Activated naive CD8-positive, alpha-beta T cell treated with anti-CD3 and anti-CD28 coated beads for 36 hours (primary cell): ENCODE results near the gene PICK1. TPM values are rescaled to one million over a fixed set of nuclear protein-coding genes. Genes with fewer than 3 reads are reported as not detected.

Experiments used
- DNase-seq: peaks from one replicate; pipeline ENCODE4 v3.0.0; 2021
- H3K27ac Mint-ChIP-seq: one replicate; pipeline ENCODE4 v1.8.0; 2022; ENCODE audit warnings: mild to moderate bottlenecking, moderate library complexity, mixed read lengths
- H3K27me3 Mint-ChIP-seq: one replicate; pipeline ENCODE4 v1.8.0; 2022; ENCODE audit warnings: mild to moderate bottlenecking, mixed read lengths
- H3K36me3 Mint-ChIP-seq: one replicate; pipeline ENCODE4 v1.8.0; 2021; ENCODE audit warnings: mild to moderate bottlenecking, mixed read lengths
- H3K4me1 Mint-ChIP-seq: one replicate; pipeline ENCODE4 v1.8.0; 2021; ENCODE audit warnings: mixed read lengths
- H3K4me3 Mint-ChIP-seq: one replicate; pipeline ENCODE4 v1.8.0; 2022; ENCODE audit warnings: mild to moderate bottlenecking, moderate library complexity, mixed read lengths
- H3K9me3 Mint-ChIP-seq: one replicate; pipeline ENCODE4 v1.8.0; 2022; ENCODE audit warnings: mixed read lengths
- total RNA-seq, 2 experiments: library from RNA; stranded (reverse); gene quantifications; one replicate each; pipeline ENCODE4 v1.2.3, GENCODE V29; 2021

Gene PICK1
- total RNA-seq, 2 experiments from 2014 or later: 19.3 TPM

DNA sequence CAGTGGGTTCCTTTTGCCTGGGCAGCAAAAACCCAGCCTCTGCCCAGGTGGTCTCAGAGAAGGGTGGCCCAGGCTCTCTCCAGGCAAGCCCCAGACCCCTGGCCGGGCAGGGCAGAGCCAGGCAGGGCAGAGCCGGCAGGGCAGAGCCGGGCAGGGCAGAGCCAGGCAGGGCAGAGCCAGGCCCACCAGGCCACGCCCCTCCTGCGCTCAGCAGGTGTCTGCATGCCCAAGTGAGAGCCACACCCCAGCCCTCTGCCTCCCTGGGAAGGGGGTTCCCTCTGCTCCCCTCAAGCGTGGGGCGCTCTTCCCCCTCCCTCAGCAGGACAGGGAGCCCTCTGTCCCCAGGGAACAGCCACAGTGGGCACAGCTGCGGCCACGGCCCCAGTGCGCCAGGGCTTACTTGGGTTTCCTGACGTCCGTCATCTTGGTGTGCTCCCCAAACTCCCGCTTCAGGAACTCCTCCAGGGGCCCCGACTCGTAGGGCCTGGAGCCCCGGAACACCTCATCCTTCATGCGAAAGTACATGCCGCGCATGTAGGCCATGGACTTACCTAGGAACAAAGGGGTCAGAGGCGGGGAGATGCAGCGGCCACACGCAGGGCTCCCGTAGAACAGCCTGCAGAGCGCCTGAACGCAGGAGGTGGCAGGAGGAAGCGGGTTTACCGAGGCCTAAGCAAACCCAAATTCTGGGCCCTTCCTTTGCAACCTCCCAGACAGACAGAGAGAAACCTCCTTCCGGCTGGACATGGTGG lies 63.3 kb downstream of the PICK1 start:
- H3K36me3 Mint-ChIP-seq: peaks cover 1% of the 10 kb centered on the region
- no peaks in the 10 kb centered on the region for H3K9me3 Mint-ChIP-seq
- no peak overlapping the region for H3K4me3 Mint-ChIP-seq
- H3K4me1 Mint-ChIP-seq: no peaks in the 10 kb centered on the region
- no peaks in the 10 kb centered on the region for H3K27me3 Mint-ChIP-seq
- H3K27ac Mint-ChIP-seq: no peak overlapping the region
- no peak for DNase-seq

DNA sequence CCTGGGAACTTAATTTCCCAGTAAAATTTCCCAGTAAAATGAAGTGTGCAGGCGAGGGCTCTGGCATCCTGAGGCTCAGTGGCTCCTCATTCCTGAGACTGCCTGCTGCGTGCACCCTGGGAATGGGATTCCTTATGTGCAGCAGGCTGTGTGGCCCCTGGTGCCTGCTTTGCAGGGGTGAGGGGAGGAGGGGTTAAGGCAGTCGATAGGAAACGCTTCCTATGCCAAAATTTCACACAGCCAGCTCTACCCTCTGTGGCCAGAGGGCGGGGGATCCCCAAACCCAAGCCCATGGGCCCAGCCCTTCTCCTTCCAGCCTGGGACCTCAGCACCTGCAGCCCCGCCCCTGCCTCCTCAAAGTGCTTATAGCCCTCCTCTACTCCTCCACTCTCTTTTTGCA lies 65.4 kb downstream of the PICK1 start:
- H3K27me3 Mint-ChIP-seq: no peaks in the 10 kb centered on the region
- H3K4me1 Mint-ChIP-seq: no peaks in the 10 kb centered on the region
- H3K27ac Mint-ChIP-seq: no peak overlapping the region
- no peaks in the 10 kb centered on the region for H3K9me3 Mint-ChIP-seq
- DNase-seq: no peak
- H3K4me3 Mint-ChIP-seq: no peak overlapping the region
- peaks cover 1% of the 10 kb centered on the region for H3K36me3 Mint-ChIP-seq

DNA sequence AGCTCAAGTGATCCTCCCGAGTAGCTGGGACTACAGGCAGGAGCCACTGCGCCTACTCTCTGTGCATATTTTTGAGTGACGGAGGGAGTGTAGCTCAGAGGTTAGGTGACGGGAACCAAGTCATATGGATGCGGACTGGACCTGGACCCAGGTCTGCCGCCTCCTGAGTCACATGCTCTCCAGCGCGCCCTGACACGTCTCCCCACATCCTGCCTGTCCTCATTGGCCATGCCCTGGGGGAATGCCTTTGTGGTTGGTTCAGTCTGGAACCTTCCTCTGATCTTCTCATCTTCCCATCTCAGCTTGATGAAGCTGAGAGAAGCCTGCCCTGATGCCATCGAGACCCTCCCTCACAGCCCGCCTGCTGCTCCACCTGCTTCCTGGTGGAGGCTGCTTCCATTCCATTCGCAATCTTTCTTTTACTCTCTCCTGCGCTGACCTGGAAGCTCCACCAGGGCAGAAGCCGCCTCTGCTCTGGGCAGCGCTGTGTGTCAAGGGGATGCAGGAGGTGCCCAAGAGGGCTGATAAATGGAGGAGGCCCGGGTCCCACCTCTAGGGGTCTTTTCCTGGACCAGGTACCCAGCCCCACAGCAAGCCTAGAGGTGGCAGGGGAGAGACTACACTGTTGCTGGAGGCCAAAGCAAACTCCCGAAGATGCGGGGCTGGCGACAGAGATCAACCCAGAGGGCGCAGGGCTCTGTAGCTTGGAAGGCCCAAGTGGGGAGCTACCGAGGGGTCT lies 67.2 kb downstream of the PICK1 start:
- Mint-ChIP-seq H3K27ac (no peak overlapping the region), H3K9me3 (no peaks in the 10 kb centered on the region), H3K36me3 (no peaks in the 10 kb centered on the region), H3K4me1 (no peaks in the 10 kb centered on the region), H3K4me3 (no peak overlapping the region), H3K27me3 (no peaks in the 10 kb centered on the region)
- DNase-seq: no peak

DNA sequence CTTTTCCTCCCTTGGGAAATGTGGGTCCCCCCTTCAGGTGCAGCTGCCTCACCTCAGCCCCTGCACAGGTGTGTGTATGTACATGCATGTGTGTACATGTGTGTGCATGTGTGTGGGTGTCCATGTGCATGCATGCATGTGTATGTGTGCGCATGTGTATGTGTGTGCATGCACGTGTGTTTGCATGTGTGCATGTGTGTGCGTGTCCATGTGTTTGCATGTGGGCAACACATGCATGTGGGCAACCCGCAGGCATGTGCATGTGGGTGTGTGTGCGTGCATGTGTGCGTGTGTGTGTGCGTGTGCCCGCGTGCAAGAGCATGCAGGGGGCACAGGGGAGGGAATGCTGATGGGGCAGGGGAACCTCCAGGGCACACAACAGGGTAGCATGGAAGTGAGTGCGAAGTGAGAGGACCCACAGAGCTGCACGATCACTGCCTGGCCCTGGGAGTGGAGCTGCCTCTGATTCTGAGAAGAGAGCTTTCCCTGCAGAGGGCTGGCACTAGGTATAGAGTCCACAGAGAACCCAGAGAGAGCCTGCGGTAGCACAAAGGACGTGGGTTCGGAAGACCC lies 67.9 kb downstream of the PICK1 start:
- no peaks in the 10 kb centered on the region for H3K9me3 Mint-ChIP-seq
- H3K27ac Mint-ChIP-seq: no peak overlapping the region
- no peak overlapping the region for H3K4me3 Mint-ChIP-seq
- no peak for DNase-seq
- no peaks in the 10 kb centered on the region for H3K27me3 Mint-ChIP-seq
- no peaks in the 10 kb centered on the region for H3K36me3 Mint-ChIP-seq
- no peaks in the 10 kb centered on the region for H3K4me1 Mint-ChIP-seq

Other genes with a start within 250 kb of the PICK1 start
- 10 to 100 TPM; 11.6 to 12.9 TPM for gene GCAT, start 249.5 kb upstream of the PICK1 start, total RNA-seq
- not detected for gene GALR3, start 234.0 kb upstream of the PICK1 start, total RNA-seq
- gene ANKRD54, start 213.1 kb upstream of the PICK1 start, total RNA-seq: 10 to 100 TPM; 20.2 to 21.9 TPM
- gene EIF3L, start 208.0 kb upstream of the PICK1 start, total RNA-seq: 100 to 1,000 TPM; 656 to 671 TPM
- gene MICALL1, start 151.1 kb upstream of the PICK1 start, total RNA-seq: 10 to 100 TPM; 14.2 to 16.6 TPM
- gene C22orf23, start 103.8 kb upstream of the PICK1 start, total RNA-seq: under 1 TPM; 0.40 to 0.41 TPM
- gene POLR2F, start 103.7 kb upstream of the PICK1 start, total RNA-seq: 100 to 1,000 TPM; 131 to 140 TPM
- not detected for gene SOX10, start 72.8 kb upstream of the PICK1 start, total RNA-seq
- gene SLC16A8, start 26.8 kb downstream of the PICK1 start, total RNA-seq: not detected
- gene BAIAP2L2, start 53.3 kb downstream of the PICK1 start, total RNA-seq: under 1 TPM; 0.20 to 0.39 TPM
- 10 to 100 TPM; 31.5 to 32.2 TPM for gene PLA2G6, start 124.4 kb downstream of the PICK1 start, total RNA-seq
- gene MAFF, start 144.6 kb downstream of the PICK1 start, total RNA-seq: 1 to 10 TPM; 8.5 to 8.6 TPM
- 10 to 100 TPM; 18.2 to 20.0 TPM for gene TMEM184B, start 215.6 kb downstream of the PICK1 start, total RNA-seq